BJ (cell line): ENCODE results near the gene KITLG. TPM values are rescaled to one million over a fixed set of nuclear protein-coding genes. Genes with fewer than 3 reads are reported as not detected.

Experiments used
- CTCF ChIA-PET: fragments of 350-600 bp; formaldehyde crosslinking; extraction: SDS; loops from one replicate; lab custom pipeline; 2021; ENCODE audit warnings: antibody characterized with exemption, inconsistent platforms; lab: Yijun Ruan, JAX
- POLR2A ChIA-PET: fragments of 300-600 bp; sonication (Branson Sonifier 250); formaldehyde crosslinking; extraction: SDS; loops from one replicate; lab custom pipeline; 2021; ENCODE audit warnings: antibody characterized with exemption; lab: Charles Lee
- DNase-seq: peaks from one replicate; pipeline ENCODE4 v3.0.0-alpha.2; 2011; ENCODE audit warnings: low read depth
- H3K27me3 ChIP-seq: 2 replicates; pipeline ENCODE4 v1.6.0; 2011; ENCODE audit warnings: low read length; ENCODE audit not compliant: control insufficient read depth, insufficient read depth
- H3K36me3 ChIP-seq: 2 replicates; pipeline ENCODE4 v1.5.1; 2011; ENCODE audit warnings: low read length; ENCODE audit not compliant: control insufficient read depth, insufficient read depth
- H3K4me3 ChIP-seq: 2 replicates; pipeline ENCODE4 v1.5.1; 2011; ENCODE audit warnings: low read depth, mild to moderate bottlenecking, control low read depth, low read length
- polyA plus RNA-seq: library from polyadenylated mRNA; depleted of rRNA; stranded (reverse); fragments of >200 nt; gene quantifications from 2 replicates; pipeline ENCODE4 v1.2.3, GENCODE V29; 2011
- TF ChIP-seq, protein P1 (sequence below): IDR thresholded peaks from 2 replicates; pipeline ENCODE4 v1.5.1; 2011; ENCODE audit warnings: low read depth, mild to moderate bottlenecking, control low read depth, inconsistent platforms, low read length, moderate library complexity; ENCODE audit not compliant: insufficient read depth

The KITLG gene
- polyA plus RNA-seq, 1 experiment = 17.0 TPM

DNA sequence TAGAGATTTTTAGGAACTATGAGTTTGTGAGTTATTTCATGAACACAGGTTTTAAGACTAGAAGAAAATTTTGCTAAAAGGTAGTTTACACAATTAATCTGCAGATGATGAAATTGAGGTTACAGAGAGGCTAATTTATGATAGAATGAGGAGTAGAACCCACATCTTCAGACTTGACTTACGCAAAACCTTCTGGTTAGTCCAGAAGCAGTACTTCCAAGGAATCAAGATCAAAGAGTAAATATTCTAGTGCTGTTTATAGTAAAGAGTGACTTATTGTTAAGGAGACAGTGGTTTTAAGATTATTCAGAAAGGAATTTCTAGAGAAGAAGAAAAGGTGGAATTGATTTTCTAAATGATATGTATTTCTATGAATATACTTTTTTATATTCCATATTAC is 10.6 kb upstream of the KITLG start:
- no peaks in the 10 kb centered on the region for H3K36me3 ChIP-seq
- TF ChIP-seq, protein P1, sequence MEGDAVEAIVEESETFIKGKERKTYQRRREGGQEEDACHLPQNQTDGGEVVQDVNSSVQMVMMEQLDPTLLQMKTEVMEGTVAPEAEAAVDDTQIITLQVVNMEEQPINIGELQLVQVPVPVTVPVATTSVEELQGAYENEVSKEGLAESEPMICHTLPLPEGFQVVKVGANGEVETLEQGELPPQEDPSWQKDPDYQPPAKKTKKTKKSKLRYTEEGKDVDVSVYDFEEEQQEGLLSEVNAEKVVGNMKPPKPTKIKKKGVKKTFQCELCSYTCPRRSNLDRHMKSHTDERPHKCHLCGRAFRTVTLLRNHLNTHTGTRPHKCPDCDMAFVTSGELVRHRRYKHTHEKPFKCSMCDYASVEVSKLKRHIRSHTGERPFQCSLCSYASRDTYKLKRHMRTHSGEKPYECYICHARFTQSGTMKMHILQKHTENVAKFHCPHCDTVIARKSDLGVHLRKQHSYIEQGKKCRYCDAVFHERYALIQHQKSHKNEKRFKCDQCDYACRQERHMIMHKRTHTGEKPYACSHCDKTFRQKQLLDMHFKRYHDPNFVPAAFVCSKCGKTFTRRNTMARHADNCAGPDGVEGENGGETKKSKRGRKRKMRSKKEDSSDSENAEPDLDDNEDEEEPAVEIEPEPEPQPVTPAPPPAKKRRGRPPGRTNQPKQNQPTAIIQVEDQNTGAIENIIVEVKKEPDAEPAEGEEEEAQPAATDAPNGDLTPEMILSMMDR = no peak
- no peak for DNase-seq
- POLR2A ChIA-PET = no interaction called here
- H3K4me3 ChIP-seq = no peak overlapping the region
- H3K27me3 ChIP-seq = no peaks in the 10 kb centered on the region; the same call in 1 of the 2 replicates
- CTCF ChIA-PET = no interaction called here

DNA sequence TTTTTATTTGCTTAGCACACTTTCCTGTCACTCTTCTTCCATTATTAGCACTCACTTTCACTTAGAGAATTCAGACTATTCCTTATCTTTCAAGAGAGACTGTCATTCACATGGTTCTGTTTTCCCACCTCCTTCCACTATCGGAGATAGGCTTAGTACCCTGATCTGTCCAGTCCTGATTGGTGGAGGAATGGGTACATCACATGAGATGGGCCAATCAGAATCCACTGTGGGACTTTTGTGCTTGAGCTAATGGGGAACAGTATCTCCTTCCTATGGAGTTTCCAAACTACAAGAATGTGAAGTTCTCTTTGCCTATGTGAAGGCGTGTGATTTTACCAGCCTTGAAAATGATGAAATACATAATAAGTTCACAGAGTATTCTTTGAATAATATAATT is 4.8 kb upstream of the KITLG start:
- DNase-seq = no peak
- TF ChIP-seq, protein P1 = no peak
- H3K36me3 ChIP-seq = no peaks in the 10 kb centered on the region
- H3K4me3 ChIP-seq = no peak overlapping the region
- ChIA-PET POLR2A (no interaction called here), CTCF (no interaction called here)
- no peaks in the 10 kb centered on the region; the same call in 1 of the 2 replicates for H3K27me3 ChIP-seq

DNA sequence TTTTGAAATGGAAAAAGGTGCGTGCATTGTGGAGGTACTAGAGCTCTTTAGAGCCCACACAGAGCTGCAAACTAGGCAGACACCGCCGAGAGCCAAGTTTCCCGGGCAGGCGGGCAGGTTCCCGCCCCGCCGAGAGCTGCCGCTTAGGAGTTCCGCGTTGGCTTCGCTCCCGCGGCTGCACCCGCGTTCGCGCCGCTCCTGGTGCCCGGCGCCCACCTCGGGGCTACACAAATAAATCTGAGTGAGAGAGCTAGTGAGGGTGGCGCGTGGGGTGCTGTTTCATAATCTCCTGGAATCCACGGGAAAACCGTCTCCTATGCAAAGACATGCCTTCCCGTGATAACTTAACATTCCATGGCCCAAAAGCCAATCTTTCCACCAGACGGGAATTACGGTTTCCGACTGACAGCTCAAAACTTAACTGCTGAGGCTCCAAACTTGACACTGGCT is 645 bp downstream of the KITLG start:
- H3K27me3 ChIP-seq = no peaks in the 10 kb centered on the region
- DNase-seq = no peak
- H3K36me3 ChIP-seq = no peaks in the 10 kb centered on the region
- TF ChIP-seq, protein P1 = no peak
- POLR2A ChIA-PET = interaction anchor here (0.5 to 0.6 kb wide), 2 partner anchors 159 to 259 kb away, joined by 4 to 9 read pairs; no protein-coding TSS in a partner anchor
- peak overlapping the region; percentile 73 for H3K4me3 ChIP-seq
- CTCF ChIA-PET = interaction anchor here (0.6 to 3.9 kb wide), 10 partner anchors 23 to 425 kb away, joined by 3 to 22 read pairs (median 4); no protein-coding TSS in a partner anchor

DNA sequence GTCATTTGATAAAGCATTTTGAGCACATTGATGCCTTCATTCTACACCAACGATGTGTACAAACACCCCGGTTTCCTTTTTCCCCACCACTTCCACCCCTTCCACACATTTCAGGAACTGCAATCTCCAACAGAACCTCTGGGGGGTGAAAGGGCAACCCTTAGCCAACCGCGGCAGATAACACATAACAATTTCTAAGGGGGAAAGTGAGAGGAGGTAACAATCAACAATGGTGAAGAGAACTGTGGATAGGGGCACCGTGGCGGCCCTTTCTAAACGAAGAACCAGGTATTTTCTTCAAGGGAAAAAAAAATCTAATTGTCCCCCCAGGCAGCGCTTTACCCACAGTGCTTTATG is 1.1 kb downstream of the KITLG start:
- TF ChIP-seq, protein P1 = peak; percentile 56
- Histone ChIP-seq H3K27me3 (no peaks in the 10 kb centered on the region), H3K36me3 (no peaks in the 10 kb centered on the region), H3K4me3 (peak overlapping the region; percentile 73)
- ChIA-PET CTCF (interaction anchor here (0.7 to 3.9 kb wide), 6 partner anchors 9 to 415 kb away, joined by 3 to 22 read pairs (median 4); no protein-coding TSS in a partner anchor), POLR2A (interaction anchor here (0.5 to 0.6 kb wide), 2 partner anchors 159 to 259 kb away, joined by 4 to 9 read pairs; no protein-coding TSS in a partner anchor)
- DNase-seq = no peak

DNA sequence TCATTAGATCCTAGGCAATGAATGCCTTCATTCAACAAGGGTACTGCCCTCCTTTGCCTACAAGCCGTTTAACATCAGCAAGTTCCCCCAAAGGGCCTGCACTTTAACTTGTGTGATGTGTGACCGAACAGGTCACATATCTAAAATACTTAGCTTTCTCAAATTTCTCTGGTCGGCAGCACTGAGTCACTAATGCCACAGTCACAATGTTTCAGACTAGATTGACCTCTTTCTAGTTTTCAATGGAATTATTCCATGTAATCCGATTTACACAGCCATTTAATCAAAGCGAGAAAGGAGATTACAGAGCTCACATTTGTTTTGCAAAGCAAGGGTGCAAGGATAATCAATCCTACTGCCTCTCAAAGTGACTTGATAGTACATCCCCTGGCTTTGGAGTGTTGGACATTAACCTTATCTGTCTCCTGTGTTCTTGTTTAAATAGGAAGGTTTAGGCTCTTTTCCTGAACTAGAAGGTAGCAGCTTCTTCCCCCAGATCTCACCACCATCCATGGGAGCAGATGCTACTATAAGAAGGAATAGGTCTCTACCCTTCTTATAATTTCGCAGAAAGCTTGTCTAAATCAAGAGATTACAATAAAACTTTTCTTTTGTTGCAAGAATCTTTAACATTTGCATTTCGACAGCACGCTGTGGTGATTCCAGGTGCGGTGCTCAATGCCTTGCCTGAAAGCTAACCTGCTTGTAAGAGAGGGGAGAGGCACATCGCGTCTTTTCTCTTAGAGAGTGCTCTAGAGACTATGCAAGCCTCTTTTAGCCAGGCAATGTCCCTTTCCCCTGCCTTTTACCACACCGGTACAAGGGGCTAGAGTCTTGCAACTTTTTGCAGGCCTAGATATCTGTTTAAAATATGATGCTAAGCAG is 1.8 kb downstream of the KITLG start:
- Histone ChIP-seq H3K27me3 (no peaks in the 10 kb centered on the region), H3K4me3 (peak overlapping the region; percentile 73), H3K36me3 (no peaks in the 10 kb centered on the region)
- DNase-seq = no peak
- TF ChIP-seq, protein P1 = no peak
- CTCF ChIA-PET = interaction anchor here (1.0 to 3.9 kb wide), 5 partner anchors 8 to 416 kb away, joined by 3 to 22 read pairs (median 4); no protein-coding TSS in a partner anchor
- POLR2A ChIA-PET = no interaction called here
